SK-N-SH treated with all-trans-retinoic acid at 6 μM for 48 hours (cell line): ENCODE data around the gene NUP35.

Source experiments
- ATAC-seq: fragments of 200-7000 bp; cut with Tn5 transposase; 3 replicates; pipeline ENCODE4 v1.9.1; 2020; ENCODE audit warnings: mild to moderate bottlenecking, moderate library complexity
- ARNTL ChIP-seq: fragments of 450-650 bp; formaldehyde crosslinking; IDR thresholded peaks from 2 replicates; pipeline ENCODE4 v1.5.0; 2020; ENCODE audit warnings: low read depth, mild to moderate bottlenecking, moderate library complexity, borderline replicate concordance
- CSDC2 ChIP-seq: fragments of 250-450 bp; sonication (Bioruptor Pico); IDR thresholded peaks from 2 replicates; pipeline ENCODE4 v1.5.0; 2020; ENCODE audit warnings: mild to moderate bottlenecking, moderate library complexity
- ESRRG ChIP-seq: fragments of 250-450 bp; sonication (Bioruptor Pico); IDR thresholded peaks from 2 replicates; pipeline ENCODE4 v1.6.1; 2021; ENCODE audit warnings: mild to moderate bottlenecking
- GLIS3 ChIP-seq: fragments of 250-450 bp; sonication (Bioruptor Pico); IDR thresholded peaks from 2 replicates; pipeline ENCODE4 v1.5.0; 2020; ENCODE audit warnings: mild to moderate bottlenecking, moderate library complexity
- ISL1 ChIP-seq: fragments of 250-450 bp; sonication (Bioruptor Pico); IDR thresholded peaks from 2 replicates; pipeline ENCODE4 v2.1.2; 2022; ENCODE audit warnings: mild to moderate bottlenecking, moderate library complexity
- OSR1 ChIP-seq: fragments of 250-450 bp; sonication (Bioruptor Pico); IDR thresholded peaks from 2 replicates; pipeline ENCODE4 v1.8.0; 2022; ENCODE audit warnings: moderate library complexity, mild to moderate bottlenecking, inconsistent platforms
- PPARA ChIP-seq: fragments of 250-450 bp; sonication (Bioruptor Pico); IDR thresholded peaks from 2 replicates; pipeline ENCODE4 v1.5.0; 2020; ENCODE audit warnings: mild to moderate bottlenecking, borderline replicate concordance
- RARB ChIP-seq: fragments of 250-450 bp; sonication (Bioruptor Pico); IDR thresholded peaks from 2 replicates; pipeline ENCODE4 v1.8.0; 2021; ENCODE audit warnings: mild to moderate bottlenecking, moderate library complexity
- TCF4 ChIP-seq: fragments of 250-450 bp; sonication (Bioruptor Pico); IDR thresholded peaks from 2 replicates; pipeline ENCODE4 v1.8.0; 2021; ENCODE audit warnings: mild to moderate bottlenecking, moderate library complexity, borderline replicate concordance
- TOX ChIP-seq: fragments of 250-450 bp; sonication (Bioruptor Pico); IDR thresholded peaks from 2 replicates; pipeline ENCODE4 v1.8.0; 2021; ENCODE audit warnings: mild to moderate bottlenecking, moderate library complexity, borderline replicate concordance
- ZC3H10 ChIP-seq: fragments of 250-450 bp; sonication (Bioruptor Pico); IDR thresholded peaks from 2 replicates; pipeline ENCODE4 v1.5.1; 2021; ENCODE audit warnings: mild to moderate bottlenecking, moderate library complexity
- ZFP3 ChIP-seq: fragments of 250-450 bp; sonication (Bioruptor Pico); IDR thresholded peaks from 2 replicates; pipeline ENCODE4 v1.5.0; 2020; ENCODE audit warnings: mild to moderate bottlenecking, moderate library complexity
- ZFP30 ChIP-seq: fragments of 450-650 bp; formaldehyde crosslinking; IDR thresholded peaks from 2 replicates; pipeline ENCODE4 v1.5.0; 2022; ENCODE audit warnings: mild to moderate bottlenecking, moderate library complexity
- ZNF565 ChIP-seq: fragments of 450-650 bp; formaldehyde crosslinking; conservative IDR thresholded peaks from 2 replicates; pipeline ENCODE4 v1.5.0; 2020; ENCODE audit warnings: low read depth, mild to moderate bottlenecking, moderate library complexity
- ZNF70 ChIP-seq: fragments of 450-650 bp; formaldehyde crosslinking; IDR thresholded peaks from 2 replicates; pipeline ENCODE4 v1.5.0; 2020; ENCODE audit warnings: mild to moderate bottlenecking, moderate library complexity
- ZNF8 ChIP-seq: fragments of 450-650 bp; formaldehyde crosslinking; IDR thresholded peaks from 2 replicates; pipeline ENCODE4 v1.5.0; 2020; ENCODE audit warnings: mild to moderate bottlenecking, moderate library complexity
- TF ChIP-seq, protein P1 (sequence below): fragments of 250-450 bp; sonication (Bioruptor Pico); IDR thresholded peaks from 2 replicates; pipeline ENCODE4 v1.5.1; 2021; ENCODE audit warnings: mild to moderate bottlenecking, moderate library complexity
- TF ChIP-seq, protein P2 (sequence below): fragments of 250-450 bp; sonication (Bioruptor Pico); IDR thresholded peaks from 2 replicates; pipeline ENCODE4 v1.8.0; 2021; ENCODE audit warnings: low read depth, mild to moderate bottlenecking, moderate library complexity, borderline replicate concordance
- TF ChIP-seq, protein P3 (sequence below): fragments of 250-450 bp; sonication (Bioruptor Pico); IDR thresholded peaks from 2 replicates; pipeline ENCODE4 v1.5.1; 2020; ENCODE audit warnings: low read depth, mild to moderate bottlenecking, moderate library complexity
- TF ChIP-seq, protein P4 (sequence below): fragments of 250-450 bp; sonication (Bioruptor Pico); IDR thresholded peaks from 2 replicates; pipeline ENCODE4 v1.5.0; 2020; ENCODE audit warnings: mild to moderate bottlenecking, moderate library complexity
- TF ChIP-seq, protein P5 (sequence below): fragments of 250-450 bp; sonication (Bioruptor Pico); IDR thresholded peaks from 2 replicates; pipeline ENCODE4 v1.8.0; 2020; ENCODE audit warnings: mild to moderate bottlenecking, moderate library complexity, borderline replicate concordance

Gene NUP35

DNA sequence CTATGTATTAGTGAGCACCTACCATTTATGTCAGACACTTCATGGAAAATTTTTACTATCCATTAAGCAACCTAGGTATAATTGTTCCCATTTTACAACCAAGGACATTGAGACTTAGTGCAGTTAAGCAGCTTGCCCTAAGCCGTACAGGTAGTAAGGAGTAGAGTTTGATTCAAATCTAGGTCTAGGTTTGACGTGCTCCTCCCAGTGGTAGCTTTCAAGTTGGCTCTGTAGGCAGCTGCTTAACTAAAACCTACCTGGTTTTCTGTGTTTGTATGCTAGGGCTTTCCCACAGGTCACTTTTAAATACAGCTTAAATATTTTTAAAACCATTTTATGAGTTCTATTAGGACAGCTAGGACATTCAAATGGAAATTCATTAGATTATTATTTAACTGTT is 69.7 kb downstream of the NUP35 start:
- TF ChIP-seq ZNF8 (CRISPR knock-in tag) (no peak), ESRRG (CRISPR knock-in tag) (no peak), ZNF565 (CRISPR knock-in tag) (no peak), ISL1 (no peak), GLIS3 (CRISPR knock-in tag) (no peak), PPARA (no peak), ZNF70 (no peak), CSDC2 (CRISPR knock-in tag) (no peak)
- TF ChIP-seq, protein P1, sequence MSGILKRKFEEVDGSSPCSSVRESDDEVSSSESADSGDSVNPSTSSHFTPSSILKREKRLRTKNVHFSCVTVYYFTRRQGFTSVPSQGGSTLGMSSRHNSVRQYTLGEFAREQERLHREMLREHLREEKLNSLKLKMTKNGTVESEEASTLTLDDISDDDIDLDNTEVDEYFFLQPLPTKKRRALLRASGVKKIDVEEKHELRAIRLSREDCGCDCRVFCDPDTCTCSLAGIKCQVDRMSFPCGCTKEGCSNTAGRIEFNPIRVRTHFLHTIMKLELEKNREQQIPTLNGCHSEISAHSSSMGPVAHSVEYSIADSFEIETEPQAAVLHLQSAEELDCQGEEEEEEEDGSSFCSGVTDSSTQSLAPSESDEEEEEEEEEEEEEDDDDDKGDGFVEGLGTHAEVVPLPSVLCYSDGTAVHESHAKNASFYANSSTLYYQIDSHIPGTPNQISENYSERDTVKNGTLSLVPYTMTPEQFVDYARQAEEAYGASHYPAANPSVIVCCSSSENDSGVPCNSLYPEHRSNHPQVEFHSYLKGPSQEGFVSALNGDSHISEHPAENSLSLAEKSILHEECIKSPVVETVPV, result no peak
- no peak for ATAC-seq

DNA sequence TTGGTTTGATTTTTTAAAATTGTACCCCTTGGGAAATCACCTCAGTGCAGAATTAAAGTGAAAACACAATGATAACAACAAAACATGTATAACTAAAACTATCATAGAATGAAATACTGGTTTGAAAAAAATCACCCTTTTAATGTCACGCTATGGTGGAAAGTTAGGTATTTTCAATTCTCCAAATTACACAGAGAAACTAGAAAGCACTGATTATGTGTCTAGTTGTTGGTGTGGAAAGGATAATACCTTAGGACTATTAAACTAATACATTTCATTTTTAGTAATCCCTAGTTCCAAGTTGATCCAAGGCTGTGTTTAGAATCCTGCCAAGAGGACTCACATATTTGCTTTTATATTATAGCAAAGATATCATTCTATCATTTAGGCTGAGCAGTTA is 71.2 kb downstream of the NUP35 start:
- ATAC-seq, result no peak
- TF ChIP-seq TOX (CRISPR knock-in tag) (no peak), RARB (CRISPR knock-in tag) (no peak), PPARA (no peak), ZFP3 (no peak), ZFP30 (CRISPR knock-in tag) (no peak), ESRRG (CRISPR knock-in tag) (no peak), ZNF70 (no peak)
- TF ChIP-seq, protein P2, sequence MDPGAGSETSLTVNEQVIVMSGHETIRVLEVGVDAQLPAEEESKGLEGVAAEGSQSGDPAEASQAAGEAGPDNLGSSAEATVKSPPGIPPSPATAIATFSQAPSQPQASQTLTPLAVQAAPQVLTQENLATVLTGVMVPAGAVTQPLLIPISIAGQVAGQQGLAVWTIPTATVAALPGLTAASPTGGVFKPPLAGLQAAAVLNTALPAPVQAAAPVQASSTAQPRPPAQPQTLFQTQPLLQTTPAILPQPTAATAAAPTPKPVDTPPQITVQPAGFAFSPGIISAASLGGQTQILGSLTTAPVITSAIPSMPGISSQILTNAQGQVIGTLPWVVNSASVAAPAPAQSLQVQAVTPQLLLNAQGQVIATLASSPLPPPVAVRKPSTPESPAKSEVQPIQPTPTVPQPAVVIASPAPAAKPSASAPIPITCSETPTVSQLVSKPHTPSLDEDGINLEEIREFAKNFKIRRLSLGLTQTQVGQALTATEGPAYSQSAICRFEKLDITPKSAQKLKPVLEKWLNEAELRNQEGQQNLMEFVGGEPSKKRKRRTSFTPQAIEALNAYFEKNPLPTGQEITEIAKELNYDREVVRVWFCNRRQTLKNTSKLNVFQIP, result no peak
- TF ChIP-seq, protein P3, sequence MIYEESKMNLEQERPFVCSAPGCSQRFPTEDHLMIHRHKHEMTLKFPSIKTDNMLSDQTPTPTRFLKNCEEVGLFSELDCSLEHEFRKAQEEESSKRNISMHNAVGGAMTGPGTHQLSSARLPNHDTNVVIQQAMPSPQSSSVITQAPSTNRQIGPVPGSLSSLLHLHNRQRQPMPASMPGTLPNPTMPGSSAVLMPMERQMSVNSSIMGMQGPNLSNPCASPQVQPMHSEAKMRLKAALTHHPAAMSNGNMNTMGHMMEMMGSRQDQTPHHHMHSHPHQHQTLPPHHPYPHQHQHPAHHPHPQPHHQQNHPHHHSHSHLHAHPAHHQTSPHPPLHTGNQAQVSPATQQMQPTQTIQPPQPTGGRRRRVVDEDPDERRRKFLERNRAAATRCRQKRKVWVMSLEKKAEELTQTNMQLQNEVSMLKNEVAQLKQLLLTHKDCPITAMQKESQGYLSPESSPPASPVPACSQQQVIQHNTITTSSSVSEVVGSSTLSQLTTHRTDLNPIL (CRISPR knock-in tag), result no peak
- TF ChIP-seq, protein P4, sequence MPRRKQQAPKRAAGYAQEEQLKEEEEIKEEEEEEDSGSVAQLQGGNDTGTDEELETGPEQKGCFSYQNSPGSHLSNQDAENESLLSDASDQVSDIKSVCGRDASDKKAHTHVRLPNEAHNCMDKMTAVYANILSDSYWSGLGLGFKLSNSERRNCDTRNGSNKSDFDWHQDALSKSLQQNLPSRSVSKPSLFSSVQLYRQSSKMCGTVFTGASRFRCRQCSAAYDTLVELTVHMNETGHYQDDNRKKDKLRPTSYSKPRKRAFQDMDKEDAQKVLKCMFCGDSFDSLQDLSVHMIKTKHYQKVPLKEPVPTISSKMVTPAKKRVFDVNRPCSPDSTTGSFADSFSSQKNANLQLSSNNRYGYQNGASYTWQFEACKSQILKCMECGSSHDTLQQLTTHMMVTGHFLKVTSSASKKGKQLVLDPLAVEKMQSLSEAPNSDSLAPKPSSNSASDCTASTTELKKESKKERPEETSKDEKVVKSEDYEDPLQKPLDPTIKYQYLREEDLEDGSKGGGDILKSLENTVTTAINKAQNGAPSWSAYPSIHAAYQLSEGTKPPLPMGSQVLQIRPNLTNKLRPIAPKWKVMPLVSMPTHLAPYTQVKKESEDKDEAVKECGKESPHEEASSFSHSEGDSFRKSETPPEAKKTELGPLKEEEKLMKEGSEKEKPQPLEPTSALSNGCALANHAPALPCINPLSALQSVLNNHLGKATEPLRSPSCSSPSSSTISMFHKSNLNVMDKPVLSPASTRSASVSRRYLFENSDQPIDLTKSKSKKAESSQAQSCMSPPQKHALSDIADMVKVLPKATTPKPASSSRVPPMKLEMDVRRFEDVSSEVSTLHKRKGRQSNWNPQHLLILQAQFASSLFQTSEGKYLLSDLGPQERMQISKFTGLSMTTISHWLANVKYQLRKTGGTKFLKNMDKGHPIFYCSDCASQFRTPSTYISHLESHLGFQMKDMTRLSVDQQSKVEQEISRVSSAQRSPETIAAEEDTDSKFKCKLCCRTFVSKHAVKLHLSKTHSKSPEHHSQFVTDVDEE (CRISPR knock-in tag), result no peak

DNA sequence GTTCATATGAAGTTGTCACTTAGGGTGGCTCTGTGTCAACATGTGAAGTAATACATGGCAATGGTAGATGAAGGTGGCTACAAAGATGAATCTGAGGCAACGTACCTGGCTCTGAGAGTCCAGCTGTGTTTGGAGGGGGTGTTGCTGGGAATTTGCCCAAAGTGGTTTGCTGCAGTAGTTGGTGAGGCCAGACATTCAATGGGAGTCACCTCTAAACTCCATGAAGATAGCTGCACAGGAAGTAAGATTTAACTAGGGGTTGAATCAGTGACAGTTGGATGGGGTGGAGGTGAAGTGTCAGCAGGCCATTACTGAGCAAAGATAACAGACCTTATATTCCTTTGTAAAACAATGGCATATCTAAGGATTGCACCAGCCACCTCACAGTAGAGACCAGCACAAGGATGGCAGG is 71.8 kb downstream of the NUP35 start:
- ATAC-seq, result no peak
- TF ChIP-seq, protein P2, result no peak
- TF ChIP-seq OSR1 (CRISPR knock-in tag), result no peak
- no peak for TF ChIP-seq ZNF70
- TF ChIP-seq, protein P5, sequence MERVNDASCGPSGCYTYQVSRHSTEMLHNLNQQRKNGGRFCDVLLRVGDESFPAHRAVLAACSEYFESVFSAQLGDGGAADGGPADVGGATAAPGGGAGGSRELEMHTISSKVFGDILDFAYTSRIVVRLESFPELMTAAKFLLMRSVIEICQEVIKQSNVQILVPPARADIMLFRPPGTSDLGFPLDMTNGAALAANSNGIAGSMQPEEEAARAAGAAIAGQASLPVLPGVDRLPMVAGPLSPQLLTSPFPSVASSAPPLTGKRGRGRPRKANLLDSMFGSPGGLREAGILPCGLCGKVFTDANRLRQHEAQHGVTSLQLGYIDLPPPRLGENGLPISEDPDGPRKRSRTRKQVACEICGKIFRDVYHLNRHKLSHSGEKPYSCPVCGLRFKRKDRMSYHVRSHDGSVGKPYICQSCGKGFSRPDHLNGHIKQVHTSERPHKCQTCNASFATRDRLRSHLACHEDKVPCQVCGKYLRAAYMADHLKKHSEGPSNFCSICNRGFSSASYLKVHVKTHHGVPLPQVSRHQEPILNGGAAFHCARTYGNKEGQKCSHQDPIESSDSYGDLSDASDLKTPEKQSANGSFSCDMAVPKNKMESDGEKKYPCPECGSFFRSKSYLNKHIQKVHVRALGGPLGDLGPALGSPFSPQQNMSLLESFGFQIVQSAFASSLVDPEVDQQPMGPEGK, result no peak
- no peak for TF ChIP-seq ZC3H10 (CRISPR knock-in tag)
- TF ChIP-seq, protein P3 (CRISPR knock-in tag), result no peak
- TF ChIP-seq ZFP30 (CRISPR knock-in tag), result no peak
- TF ChIP-seq, protein P4 (CRISPR knock-in tag), result no peak
- TF ChIP-seq PPARA, result no peak
- TF ChIP-seq TOX (CRISPR knock-in tag), result no peak
- no peak for TF ChIP-seq RARB (CRISPR knock-in tag)
- TF ChIP-seq ISL1, result no peak
- no peak for TF ChIP-seq ZFP3
- TF ChIP-seq ARNTL (CRISPR knock-in tag), result no peak
- TF ChIP-seq TCF4 (CRISPR knock-in tag), result no peak
- TF ChIP-seq ZNF8 (CRISPR knock-in tag), result no peak
- no peak for TF ChIP-seq ZNF565 (CRISPR knock-in tag)
- TF ChIP-seq CSDC2 (CRISPR knock-in tag), result no peak
